ENCODE results near the gene COQ4.
"Not testable (repeated sequence)": the region's sequence is repeated elsewhere in the genome, so short reads cannot be mapped to it uniquely, and the experiment has no call there.

COQ4 gene

GRCh38 chr9:128304136-128304970, 18.3 kb upstream of the COQ4 start:
- DNase-seq: no peak

GRCh38 chr9:128304971-128305288, 17.7 kb upstream of the COQ4 start:
- no peak for DNase-seq

GRCh38 chr9:128309551-128309950, 13.1 kb upstream of the COQ4 start:
- no peak for DNase-seq

GRCh38 chr9:128310461-128310860, 12.2 kb upstream of the COQ4 start:
- DNase-seq: no peak

- no peak for DNase-seq
Observed at GRCh38 chr9:128314697-128315096, 7.9 kb upstream of the COQ4 start.

GRCh38 chr9:128316421-128316820, 6.2 kb upstream of the COQ4 start:
- DNase-seq: no peak

GRCh38 chr9:128317629-128318028, 5.0 kb upstream of the COQ4 start:
- no peak for DNase-seq

GRCh38 chr9:128321343-128321742, 1.3 kb upstream of the COQ4 start:
- no peak for DNase-seq

GRCh38 chr9:128321879-128322403, 698 bp upstream of the COQ4 start:
- DNase-seq: no peak

GRCh38 chr9:128323212-128323730, 632 bp downstream of the COQ4 start:
- peak; percentile 8 for DNase-seq

- DNase-seq: no peak
Observed at GRCh38 chr9:128323791-128324190, 1.2 kb downstream of the COQ4 start.

GRCh38 chr9:128324401-128324800, 1.8 kb downstream of the COQ4 start:
- no peak for DNase-seq

GRCh38 chr9:128325629-128326028, 3.0 kb downstream of the COQ4 start:
- no peak for DNase-seq

- DNase-seq: no peak
Observed at GRCh38 chr9:128333451-128333869, 10.8 kb downstream of the COQ4 start.

- no peak for DNase-seq
Observed at GRCh38 chr9:128335161-128335560, 12.5 kb downstream of the COQ4 start.

- no peak for DNase-seq
Observed at GRCh38 chr9:128335914-128336313, 13.3 kb downstream of the COQ4 start.

GRCh38 chr9:128337936-128338335, 15.3 kb downstream of the COQ4 start:
- DNase-seq: no peak

- DNase-seq: not testable (repeated sequence)
Observed at GRCh38 chr9:128338852-128339614, 16.4 kb downstream of the COQ4 start.

- peak; percentile 63 for DNase-seq
Observed at GRCh38 chr9:128339761-128340690, 17.4 kb downstream of the COQ4 start, which contains the start of gene SLC27A4. Gene SLC27A4, plus strand, starts transcription at chr9:128340527. Its CDS starts 2,606 bp downstream, at chr9:128343133.

- DNase-seq: peak; percentile 23
Observed at GRCh38 chr9:128340691-128341434, 18.2 kb downstream of the COQ4 start.

GRCh38 chr9:128341435-128341849, 18.8 kb downstream of the COQ4 start:
- DNase-seq: peak; percentile 43

Data from NCI-H1092 treated with DMSO at 0.1 percent for 48 hours (cell line).